Measurements from ENCODE around the gene ANKRD16.
"Not testable (repeated sequence)": the region's sequence is repeated elsewhere in the genome, so short reads cannot be mapped to it uniquely, and the experiment has no call there.

GRCh38 chr10:5862981-5863685 lies 26.6 kb downstream of the ANKRD16 start:
- TF ChIP-seq CTCF (IDR thresholded peaks at IDR 0.05; ENCODE audit: low read depth, low read length); EZH2phosphoT487 (IDR thresholded peaks at IDR 0.05; ENCODE audit: low read depth): not testable (repeated sequence)

Data from OCI-LY3 (cell line).